Transverse colon (tissue), 4 donors: Measurements from ENCODE around the gene CHIA. TPM values are rescaled to one million over a fixed set of nuclear protein-coding genes. Genes with fewer than 3 reads are reported as not detected.

Experiments
- DNase-seq: peaks from one replicate; pipeline ENCODE4 v3.0.0-alpha.2; 2019
- H3K27ac ChIP-seq, 4 donors: fragments of 200-600 bp; sonication (generic); 2 replicates each; pipeline ENCODE4 v1.5.1; 2016 to 2018; ENCODE audit warnings: inconsistent platforms in 4 of 4
- H3K27me3 ChIP-seq: fragments of 200-600 bp; sonication (generic); 2 replicates; pipeline ENCODE4 v1.5.1; 2017; ENCODE audit warnings: inconsistent platforms
- H3K36me3 ChIP-seq, 4 donors: fragments of 200-600 bp; sonication (generic); 2 replicates each; pipeline ENCODE4 v1.5.1; 2017 to 2019; ENCODE audit warnings: inconsistent platforms in 4 of 4
- H3K4me1 ChIP-seq, 4 donors: fragments of 200-600 bp; sonication (generic); 2 replicates each; pipeline ENCODE4 v1.5.1; 2017 to 2020; ENCODE audit warnings: inconsistent platforms in 4 of 4
- H3K4me3 ChIP-seq, 4 donors: fragments of 200-600 bp; sonication (generic); 1 replicate in 1 of 4; 2 replicates in 3 of 4; pipeline versions ENCODE4 v1.5.1 to v1.6.1; 2017 to 2019; ENCODE audit warnings: inconsistent platforms in 4 of 4
- H3K9me3 ChIP-seq, 2 donors: fragments of 200-600 bp; sonication (generic); 2 replicates each; pipeline ENCODE4 v1.5.1; 2017 to 2019; ENCODE audit warnings: inconsistent platforms in 2 of 2
- CTCF ChIP-seq, 5 experiments: fragments of 200-600 bp in 3 of 5; fragments of 450-650 bp in 2 of 5; sonication (generic) in 3 of 5; IDR thresholded peaks; 1 replicate in 2 of 5; 2 replicates in 3 of 5; pipeline ENCODE4 v1.5.1; 2016 to 2017; ENCODE audit warnings: antibody characterized with exemption in 5 of 5, inconsistent platforms in 3 of 5, mild to moderate bottlenecking in 2 of 5, moderate library complexity in 1 of 5
- EP300 ChIP-seq: sonication (generic); formaldehyde crosslinking; IDR thresholded peaks from one replicate; pipeline ENCODE4 v1.6.1; 2017; ENCODE audit warnings: antibody characterized with exemption, low read depth
- POLR2A ChIP-seq: fragments of 450-650 bp; IDR thresholded peaks from one replicate; pipeline ENCODE4 v1.6.1; 2016; ENCODE audit warnings: antibody characterized with exemption, mild to moderate bottlenecking, moderate library complexity
- POLR2AphosphoS5 ChIP-seq, 3 donors: sonication (generic); formaldehyde crosslinking; IDR thresholded peaks; one replicate each; pipeline ENCODE4 v1.6.1; 2016; ENCODE audit warnings: antibody characterized with exemption in 3 of 3
- WGBS, 2 donors: methylation state at CpG; one replicate each; pipeline ENCODE4 v1.1.5; 2018; ENCODE audit warnings: low coverage in 1 of 2; 5-methylcytosine and 5-hydroxymethylcytosine counted together
- in situ Hi-C, 4 donors: fragments of 200-750 bp; cut with MboI; loops; one replicate each; pipeline versions ENCODE4 v1.15.0 to v1.15.1; 2017; ENCODE audit warnings: low sequenced_read_pairs in 3 of 4, low pct_ligation_motif_present in 1 of 4, low pct_unique_long_range_greater_than_20kb in 1 of 4
- intact Hi-C: fragments of 100-400 bp; cut with DNase I; formaldehyde crosslinking; loops from one replicate; pipeline ENCODE4 v1.15.1; 2023; ENCODE audit warnings: low total_unique reads
- total RNA-seq, 4 donors: library from RNA; depleted of rRNA; stranded (reverse); fragments of >200 nt; gene quantifications; one replicate each; pipeline ENCODE4 v1.1.0, GENCODE V29; 2016

CHIA gene
- total RNA-seq, 4 donors from 2014 or later: not detected

DNA sequence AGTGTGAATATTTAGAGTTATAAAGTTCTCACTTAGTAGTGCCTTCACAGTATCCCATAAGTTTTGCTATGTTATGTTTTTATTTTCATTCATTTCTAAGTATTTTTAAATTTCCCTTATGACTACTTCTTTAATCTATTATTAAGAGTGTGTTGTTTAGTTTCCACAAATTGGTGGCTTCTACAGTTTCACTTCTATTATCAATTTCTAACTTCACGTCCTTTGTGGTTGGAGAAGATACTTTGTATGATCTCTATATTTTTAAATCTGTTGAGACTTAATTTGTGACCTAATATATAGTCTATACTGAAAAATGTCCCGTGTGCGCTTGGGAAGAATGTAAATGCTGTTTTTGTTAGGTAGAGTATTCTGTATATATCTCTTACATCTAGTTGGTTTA, 11.7 kb downstream of the CHIA start:
- intact Hi-C loops: no loop called here
- DNase-seq: no peak

DNA sequence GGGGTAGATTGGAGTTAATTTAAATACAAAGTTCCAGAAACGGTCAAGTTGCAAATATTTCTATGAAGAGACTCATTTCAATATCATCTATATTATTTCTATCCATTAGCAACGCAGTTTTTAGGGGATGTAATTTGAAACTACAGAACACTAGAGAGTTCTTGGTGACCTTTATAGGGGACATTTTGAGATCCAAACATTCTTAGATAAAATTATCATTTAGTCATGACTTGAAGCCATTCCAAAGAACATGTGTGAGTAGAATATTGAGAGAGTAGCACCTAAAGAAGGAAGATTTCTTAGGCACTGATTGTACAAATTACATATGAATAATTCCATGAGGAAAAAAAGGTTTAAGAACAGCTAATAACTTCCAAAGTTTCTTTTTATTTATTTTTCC, 19.0 kb downstream of the CHIA start:
- H3K9me3 ChIP-seq: no peaks in the 10 kb centered on the region
- no peak overlapping the region for H3K4me3 ChIP-seq
- no peaks in the 10 kb centered on the region for H3K4me1 ChIP-seq
- in situ Hi-C loops: no loop called here
- no peak overlapping the region for H3K27ac ChIP-seq
- H3K36me3 ChIP-seq: no peaks in the 10 kb centered on the region
- 40 to 52% methylated on average over 2 of the region's 2 CpGs for WGBS, 2 donors
- no peak for TF ChIP-seq CTCF (IDR thresholded peaks at IDR 0.05)
- TF ChIP-seq EP300: no peak
- TF ChIP-seq POLR2A: no peak
- TF ChIP-seq POLR2AphosphoS5 (IDR thresholded peaks at IDR 0.05): no peak
- intact Hi-C loops: no loop called here
- H3K27me3 ChIP-seq: peaks cover 12% of the 10 kb centered on the region
- no peak for DNase-seq

More for the DNA sequence above, 11.7 kb downstream of the CHIA start:
- peaks cover 7% of the 10 kb centered on the region for H3K27me3 ChIP-seq
- TF ChIP-seq POLR2A: no peak
- no peak for TF ChIP-seq EP300
- no peak for TF ChIP-seq POLR2AphosphoS5 (IDR thresholded peaks at IDR 0.05)
- TF ChIP-seq CTCF (IDR thresholded peaks at IDR 0.05): no peak
- no peak overlapping the region for H3K27ac ChIP-seq
- H3K9me3 ChIP-seq: peaks cover 0 to 3% of the 10 kb centered on the region in 2 donors
- H3K4me1 ChIP-seq: no peaks in the 10 kb centered on the region
- no peaks in the 10 kb centered on the region for H3K36me3 ChIP-seq
- in situ Hi-C loops: no loop called here
- no peak overlapping the region for H3K4me3 ChIP-seq
- 73 to 94% methylated on average over 3 of the region's 3 CpGs for WGBS, 2 donors

- 50 to 76% methylated on average over 2 to 3 of the region's 3 CpGs for WGBS, 2 donors
- no peak for DNase-seq
- intact Hi-C loops (no loop called here), in situ Hi-C loops (no loop called here)
- H3K27ac ChIP-seq: no peak overlapping the region
- peaks cover 7% of the 10 kb centered on the region for H3K27me3 ChIP-seq
- no peaks in the 10 kb centered on the region for H3K9me3 ChIP-seq
- no peaks in the 10 kb centered on the region for H3K36me3 ChIP-seq
- TF ChIP-seq POLR2A (no peak), POLR2AphosphoS5 (IDR thresholded peaks at IDR 0.05) (no peak), CTCF (IDR thresholded peaks at IDR 0.05) (no peak), EP300 (no peak)
- no peaks in the 10 kb centered on the region for H3K4me1 ChIP-seq
- H3K4me3 ChIP-seq: no peak overlapping the region
These were observed 27.9 kb downstream of the CHIA start for GRCh38 chr1:111318523-111318922.

GRCh38 chr1:111320066-111320879, 29.6 kb downstream of the CHIA start:
- DNase-seq: no peak
- no peaks in the 10 kb centered on the region for H3K9me3 ChIP-seq
- H3K4me3 ChIP-seq: no peak overlapping the region
- H3K4me1 ChIP-seq: no peaks in the 10 kb centered on the region
- no peaks in the 10 kb centered on the region for H3K36me3 ChIP-seq
- H3K27me3 ChIP-seq: no peaks in the 10 kb centered on the region
- WGBS, 2 donors: 88% methylated on average over 12 of the region's 12 CpGs; no CpG with 5 or more reads in 1 of the 2 donors
- intact Hi-C loops (no loop called here), in situ Hi-C loops (no loop called here)
- no peak overlapping the region for H3K27ac ChIP-seq
- TF ChIP-seq POLR2AphosphoS5 (IDR thresholded peaks at IDR 0.05) (no peak), POLR2A (no peak), EP300 (no peak), CTCF (IDR thresholded peaks at IDR 0.05) (no peak)
